Astrocyte (in vitro differentiated cells and primary cell): ENCODE results near the gene WNT9A.

Source experiments
- EZH2 ChIP-seq: IDR thresholded peaks from 2 replicates; pipeline ENCODE4 v1.6.1; 2012; ENCODE audit warnings: mild to moderate bottlenecking, low read length, inconsistent platforms; ENCODE audit not compliant: insufficient read depth
- TF ChIP-seq, protein P1 (sequence below): IDR thresholded peaks from 2 replicates; pipeline ENCODE4 v1.5.1; 2011; ENCODE audit warnings: low read depth, mild to moderate bottlenecking, inconsistent platforms, low read length, moderate library complexity; ENCODE audit not compliant: insufficient read depth

- TF ChIP-seq, protein P1, sequence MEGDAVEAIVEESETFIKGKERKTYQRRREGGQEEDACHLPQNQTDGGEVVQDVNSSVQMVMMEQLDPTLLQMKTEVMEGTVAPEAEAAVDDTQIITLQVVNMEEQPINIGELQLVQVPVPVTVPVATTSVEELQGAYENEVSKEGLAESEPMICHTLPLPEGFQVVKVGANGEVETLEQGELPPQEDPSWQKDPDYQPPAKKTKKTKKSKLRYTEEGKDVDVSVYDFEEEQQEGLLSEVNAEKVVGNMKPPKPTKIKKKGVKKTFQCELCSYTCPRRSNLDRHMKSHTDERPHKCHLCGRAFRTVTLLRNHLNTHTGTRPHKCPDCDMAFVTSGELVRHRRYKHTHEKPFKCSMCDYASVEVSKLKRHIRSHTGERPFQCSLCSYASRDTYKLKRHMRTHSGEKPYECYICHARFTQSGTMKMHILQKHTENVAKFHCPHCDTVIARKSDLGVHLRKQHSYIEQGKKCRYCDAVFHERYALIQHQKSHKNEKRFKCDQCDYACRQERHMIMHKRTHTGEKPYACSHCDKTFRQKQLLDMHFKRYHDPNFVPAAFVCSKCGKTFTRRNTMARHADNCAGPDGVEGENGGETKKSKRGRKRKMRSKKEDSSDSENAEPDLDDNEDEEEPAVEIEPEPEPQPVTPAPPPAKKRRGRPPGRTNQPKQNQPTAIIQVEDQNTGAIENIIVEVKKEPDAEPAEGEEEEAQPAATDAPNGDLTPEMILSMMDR, result no peak
- no peak for TF ChIP-seq EZH2
These were observed 39.4 kb upstream of the WNT9A start for GRCh38 chr1:227987181-227987580.
